Measurements from ENCODE around the gene APBA3. TPM values are rescaled to one million over a fixed set of nuclear protein-coding genes. Genes with fewer than 3 reads are reported as not detected.

The APBA3 gene, protein sequence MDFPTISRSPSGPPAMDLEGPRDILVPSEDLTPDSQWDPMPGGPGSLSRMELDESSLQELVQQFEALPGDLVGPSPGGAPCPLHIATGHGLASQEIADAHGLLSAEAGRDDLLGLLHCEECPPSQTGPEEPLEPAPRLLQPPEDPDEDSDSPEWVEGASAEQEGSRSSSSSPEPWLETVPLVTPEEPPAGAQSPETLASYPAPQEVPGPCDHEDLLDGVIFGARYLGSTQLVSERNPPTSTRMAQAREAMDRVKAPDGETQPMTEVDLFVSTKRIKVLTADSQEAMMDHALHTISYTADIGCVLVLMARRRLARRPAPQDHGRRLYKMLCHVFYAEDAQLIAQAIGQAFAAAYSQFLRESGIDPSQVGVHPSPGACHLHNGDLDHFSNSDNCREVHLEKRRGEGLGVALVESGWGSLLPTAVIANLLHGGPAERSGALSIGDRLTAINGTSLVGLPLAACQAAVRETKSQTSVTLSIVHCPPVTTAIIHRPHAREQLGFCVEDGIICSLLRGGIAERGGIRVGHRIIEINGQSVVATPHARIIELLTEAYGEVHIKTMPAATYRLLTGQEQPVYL
- 10 to 100 TPM; 28.5 to 48.1 (median 41.8) TPM for total RNA-seq

DNA sequence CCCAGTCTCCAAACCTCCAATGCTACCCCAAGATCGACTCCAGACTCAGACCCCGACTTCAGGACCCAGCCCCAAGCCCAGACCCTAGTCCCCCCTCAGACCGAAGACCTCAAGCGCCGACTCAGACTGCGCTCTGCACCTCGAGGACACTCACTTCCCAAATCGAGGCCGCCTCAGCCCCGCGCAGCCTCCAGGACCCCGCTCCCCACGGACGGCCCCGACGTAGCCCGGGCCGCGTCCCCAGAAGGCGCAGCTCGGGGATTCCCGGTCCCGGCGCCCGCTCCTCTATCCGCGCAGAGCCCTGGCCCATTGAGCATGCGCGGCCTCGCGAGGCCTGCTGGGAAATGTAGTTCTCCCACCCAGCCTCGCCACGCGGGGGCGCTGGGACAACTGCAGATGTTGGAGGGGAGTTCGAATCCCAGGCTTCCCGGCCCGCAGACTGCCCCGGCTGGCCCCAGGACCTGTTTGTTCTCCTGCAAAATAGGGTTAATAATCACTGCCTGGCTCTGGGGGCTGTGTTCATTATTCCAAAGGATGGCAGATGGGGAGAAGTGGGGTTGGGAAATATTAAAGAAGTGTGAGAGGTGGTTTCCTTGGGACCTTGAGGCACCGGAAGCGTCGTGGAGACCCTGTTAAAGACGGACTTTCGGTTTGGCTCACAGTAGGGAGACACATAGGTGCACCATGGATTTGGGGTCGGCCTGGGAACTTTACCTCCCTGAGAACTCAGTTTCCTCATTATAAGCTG is at the start of gene APBA3:
Gene APBA3 (minus strand): TSS at position 311 of the 748 bp plus-strand sequence. CDS start 1,428 bp downstream, outside the sequence.
- TF ChIP-seq POLR2A (IDR thresholded peaks at IDR 0.05) = peak; percentile 74 to 78
- TF ChIP-seq, protein P1, sequence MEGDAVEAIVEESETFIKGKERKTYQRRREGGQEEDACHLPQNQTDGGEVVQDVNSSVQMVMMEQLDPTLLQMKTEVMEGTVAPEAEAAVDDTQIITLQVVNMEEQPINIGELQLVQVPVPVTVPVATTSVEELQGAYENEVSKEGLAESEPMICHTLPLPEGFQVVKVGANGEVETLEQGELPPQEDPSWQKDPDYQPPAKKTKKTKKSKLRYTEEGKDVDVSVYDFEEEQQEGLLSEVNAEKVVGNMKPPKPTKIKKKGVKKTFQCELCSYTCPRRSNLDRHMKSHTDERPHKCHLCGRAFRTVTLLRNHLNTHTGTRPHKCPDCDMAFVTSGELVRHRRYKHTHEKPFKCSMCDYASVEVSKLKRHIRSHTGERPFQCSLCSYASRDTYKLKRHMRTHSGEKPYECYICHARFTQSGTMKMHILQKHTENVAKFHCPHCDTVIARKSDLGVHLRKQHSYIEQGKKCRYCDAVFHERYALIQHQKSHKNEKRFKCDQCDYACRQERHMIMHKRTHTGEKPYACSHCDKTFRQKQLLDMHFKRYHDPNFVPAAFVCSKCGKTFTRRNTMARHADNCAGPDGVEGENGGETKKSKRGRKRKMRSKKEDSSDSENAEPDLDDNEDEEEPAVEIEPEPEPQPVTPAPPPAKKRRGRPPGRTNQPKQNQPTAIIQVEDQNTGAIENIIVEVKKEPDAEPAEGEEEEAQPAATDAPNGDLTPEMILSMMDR (IDR thresholded peaks at IDR 0.05) = peak; percentile 71 to 91 (median 74)
- DNase-seq = peak; percentile 92 to 97 (median 97)
- H3K27ac ChIP-seq = peak within 1 kb of the TSS; percentile 94 to 100 (median 96)
- H3K4me1 ChIP-seq = peaks cover 0 to 37% (median 25%) of the 10 kb centered on the region in 4 donors
- peak within 1 kb of the TSS; percentile 72 to 93 (median 90) for H3K4me3 ChIP-seq
- H3K27me3 ChIP-seq = no peaks in the 10 kb centered on the region
- peaks cover 0 to 48% (median 0%) of the 10 kb centered on the region in 3 donors for H3K36me3 ChIP-seq
- no peaks in the 10 kb centered on the region for H3K9me3 ChIP-seq

DNA sequence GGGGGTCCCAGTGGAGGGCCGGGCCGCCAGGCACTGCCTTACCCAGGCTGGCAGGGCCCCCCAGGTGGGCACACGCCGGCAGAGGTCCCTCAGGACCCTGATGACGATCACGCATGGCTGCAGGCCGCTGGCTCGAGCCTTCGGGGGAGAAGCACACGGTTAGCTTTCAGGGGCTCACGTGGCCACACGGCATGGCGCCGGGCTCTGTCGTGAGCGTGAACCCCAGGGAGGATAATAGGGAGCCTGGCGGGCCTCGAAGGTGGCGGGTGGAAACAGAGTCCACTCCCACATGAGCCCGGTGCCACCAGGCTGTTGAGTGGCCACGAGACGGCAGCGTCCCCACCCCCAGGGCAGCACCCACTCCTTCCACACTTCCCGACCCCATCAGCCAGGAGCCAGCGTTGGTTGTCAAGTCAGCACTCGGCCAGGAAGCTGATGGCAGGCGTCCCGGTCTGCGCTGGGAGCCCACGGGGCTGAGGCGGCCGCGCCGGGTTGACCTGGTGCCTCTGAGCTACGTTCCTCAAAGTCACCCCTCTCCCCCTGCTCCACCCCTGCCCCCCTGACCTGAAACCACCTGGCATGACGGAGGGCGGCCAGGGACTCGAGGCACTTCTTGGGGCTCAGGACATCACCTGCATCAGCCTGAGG is 49.3 kb upstream of the APBA3 start:
- H3K27me3 ChIP-seq = no peaks in the 10 kb centered on the region
- no peaks in the 10 kb centered on the region for H3K36me3 ChIP-seq
- H3K27ac ChIP-seq = peak overlapping the region in 3 of 4 donors; percentile 13 to 82 (median 20)
- H3K4me1 ChIP-seq = peaks cover 0 to 41% (median 3%) of the 10 kb centered on the region in 4 donors
- H3K9me3 ChIP-seq = no peaks in the 10 kb centered on the region
- H3K4me3 ChIP-seq = peak overlapping the region in 1 of 4 donors; percentile 17
- TF ChIP-seq, protein P1 (IDR thresholded peaks at IDR 0.05) = no peak
- no peak for TF ChIP-seq POLR2A (IDR thresholded peaks at IDR 0.05)
- DNase-seq = peak in 2 of 3 donors; percentile 62 to 69

DNA sequence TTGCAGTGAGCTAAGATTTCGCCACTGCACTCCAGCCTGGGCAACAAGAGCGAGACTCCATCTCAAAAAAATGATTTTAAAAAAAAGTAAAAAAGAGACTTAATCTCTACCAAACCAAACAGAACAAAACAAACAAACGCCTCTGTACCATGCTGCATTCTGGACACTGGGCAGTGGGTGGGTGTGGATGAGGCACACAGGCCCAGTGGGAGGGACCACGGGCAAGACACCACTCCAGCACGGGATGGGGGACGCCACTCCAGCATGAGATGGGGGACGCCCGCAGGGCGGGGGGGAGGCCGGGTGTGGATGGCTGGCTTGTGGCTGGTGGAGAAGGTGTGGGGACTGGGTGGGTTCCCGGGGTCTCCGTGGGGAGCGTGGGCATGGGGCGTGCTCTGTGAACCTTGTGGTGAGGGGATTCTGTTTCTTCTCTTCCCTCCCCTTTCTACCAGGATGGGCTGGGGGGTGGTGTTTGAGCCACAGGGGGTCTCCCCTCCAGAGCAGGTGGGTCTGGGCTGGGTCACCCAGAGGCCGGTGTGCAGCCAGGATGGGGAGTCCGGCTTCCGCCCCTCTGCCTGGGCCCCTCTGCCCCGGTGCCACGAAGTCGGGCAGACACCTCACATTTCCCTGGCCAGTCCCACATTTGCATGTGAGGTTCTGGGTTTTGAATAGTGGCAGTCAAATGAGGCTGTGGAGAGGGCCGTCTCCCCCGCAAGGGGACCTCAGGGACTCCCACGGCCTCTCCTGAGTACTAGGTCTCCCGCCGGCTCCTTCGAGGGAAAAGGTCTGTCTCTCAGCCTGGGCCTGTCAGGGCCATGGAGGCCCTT is 48.6 kb upstream of the APBA3 start:
- TF ChIP-seq, protein P1 (IDR thresholded peaks at IDR 0.05) = no peak
- TF ChIP-seq POLR2A (IDR thresholded peaks at IDR 0.05) = no peak
- peak in 2 of 3 donors; percentile 73 to 75 for DNase-seq
- Histone ChIP-seq H3K27ac (peak overlapping the region in 2 of 4 donors; percentile 20 to 82), H3K4me1 (peaks cover 0 to 41% (median 3%) of the 10 kb centered on the region in 4 donors), H3K4me3 (peak overlapping the region in 1 of 4 donors; percentile 17), H3K36me3 (no peaks in the 10 kb centered on the region), H3K9me3 (no peaks in the 10 kb centered on the region), H3K27me3 (no peaks in the 10 kb centered on the region)

GRCh38 chr19:3808420-3809143 is 47.1 kb upstream of the APBA3 start:
- TF ChIP-seq POLR2A (IDR thresholded peaks at IDR 0.05) = no peak
- TF ChIP-seq, protein P1 (IDR thresholded peaks at IDR 0.05) = no peak

More at GRCh38 chr19:3808420-3809143, 47.1 kb upstream of the APBA3 start:
- Histone ChIP-seq H3K4me1 (peaks cover 0 to 34% (median 3%) of the 10 kb centered on the region in 4 donors), H3K9me3 (no peaks in the 10 kb centered on the region), H3K36me3 (no peaks in the 10 kb centered on the region), H3K4me3 (no peak overlapping the region), H3K27ac (no peak overlapping the region), H3K27me3 (no peaks in the 10 kb centered on the region)
- DNase-seq = no peak

Measured in Peyer's patch (tissue), 4 donors.